HG03196 (cell line): ENCODE results near the gene PSAP.

Experiments used
- ATAC-seq: cut with Tn5 transposase; IDR thresholded peaks from one replicate; pipeline ENCODE4 v1.9.1; 2021; ENCODE audit not compliant: unreplicated experiment

Gene PSAP

GRCh38 chr10:71845410-71846405, 5.3 kb downstream of the PSAP start:
- ATAC-seq, result no peak

GRCh38 chr10:71844695-71845094, 6.4 kb downstream of the PSAP start:
- no peak for ATAC-seq

- no peak for ATAC-seq
Measured at GRCh38 chr10:71844084-71844483, 7.0 kb downstream of the PSAP start.

- no peak for ATAC-seq
Measured at GRCh38 chr10:71842856-71843686, 8.0 kb downstream of the PSAP start.

- ATAC-seq, result no peak
Measured at GRCh38 chr10:71842422-71842821, 8.6 kb downstream of the PSAP start.

GRCh38 chr10:71840958-71841335, 10.1 kb downstream of the PSAP start:
- no peak for ATAC-seq

- no peak for ATAC-seq
Measured at GRCh38 chr10:71840177-71840957, 10.7 kb downstream of the PSAP start.

GRCh38 chr10:71838264-71839211, 12.5 kb downstream of the PSAP start:
- ATAC-seq, result no peak

GRCh38 chr10:71837098-71837827, 13.8 kb downstream of the PSAP start:
- ATAC-seq, result no peak

- peak; percentile 27 for ATAC-seq
Measured at GRCh38 chr10:71836596-71836974, 14.5 kb downstream of the PSAP start.

GRCh38 chr10:71835671-71836595, 15.1 kb downstream of the PSAP start:
- peak; percentile 89 for ATAC-seq

GRCh38 chr10:71834343-71834674, 16.7 kb downstream of the PSAP start:
- ATAC-seq, result no peak

- no peak for ATAC-seq
Measured at GRCh38 chr10:71833451-71834342, 17.4 kb downstream of the PSAP start.

GRCh38 chr10:71832967-71833366, 18.1 kb downstream of the PSAP start:
- ATAC-seq, result no peak

- no peak for ATAC-seq
Measured at GRCh38 chr10:71831646-71832552, 19.2 kb downstream of the PSAP start.

- ATAC-seq, result no peak
Measured at GRCh38 chr10:71830726-71831125, 20.3 kb downstream of the PSAP start.
